Transverse colon (tissue), 4 donors: Measurements from ENCODE around the gene TRMU. TPM values are rescaled to one million over a fixed set of nuclear protein-coding genes. Genes with fewer than 3 reads are reported as not detected.

Experiments used
- DNase-seq: peaks from one replicate; pipeline ENCODE4 v3.0.0-alpha.2; 2019
- H3K27ac ChIP-seq, 4 donors: fragments of 200-600 bp; sonication (generic); 2 replicates each; pipeline ENCODE4 v1.5.1; 2016 to 2018; ENCODE audit warnings: inconsistent platforms in 4 of 4
- H3K27me3 ChIP-seq: fragments of 200-600 bp; sonication (generic); 2 replicates; pipeline ENCODE4 v1.5.1; 2017; ENCODE audit warnings: inconsistent platforms
- H3K36me3 ChIP-seq, 4 donors: fragments of 200-600 bp; sonication (generic); 2 replicates each; pipeline ENCODE4 v1.5.1; 2017 to 2019; ENCODE audit warnings: inconsistent platforms in 4 of 4
- H3K4me1 ChIP-seq, 4 donors: fragments of 200-600 bp; sonication (generic); 2 replicates each; pipeline ENCODE4 v1.5.1; 2017 to 2020; ENCODE audit warnings: inconsistent platforms in 4 of 4
- H3K4me3 ChIP-seq, 4 donors: fragments of 200-600 bp; sonication (generic); 1 replicate in 1 of 4; 2 replicates in 3 of 4; pipeline versions ENCODE4 v1.5.1 to v1.6.1; 2017 to 2019; ENCODE audit warnings: inconsistent platforms in 4 of 4
- H3K9me3 ChIP-seq, 2 donors: fragments of 200-600 bp; sonication (generic); 2 replicates each; pipeline ENCODE4 v1.5.1; 2017 to 2019; ENCODE audit warnings: inconsistent platforms in 2 of 2
- CTCF ChIP-seq, 5 experiments: fragments of 200-600 bp in 3 of 5; fragments of 450-650 bp in 2 of 5; sonication (generic) in 3 of 5; IDR thresholded peaks; 1 replicate in 2 of 5; 2 replicates in 3 of 5; pipeline ENCODE4 v1.5.1; 2016 to 2017; ENCODE audit warnings: antibody characterized with exemption in 5 of 5, inconsistent platforms in 3 of 5, mild to moderate bottlenecking in 2 of 5, moderate library complexity in 1 of 5
- EP300 ChIP-seq: sonication (generic); formaldehyde crosslinking; IDR thresholded peaks from one replicate; pipeline ENCODE4 v1.6.1; 2017; ENCODE audit warnings: antibody characterized with exemption, low read depth
- POLR2A ChIP-seq: fragments of 450-650 bp; IDR thresholded peaks from one replicate; pipeline ENCODE4 v1.6.1; 2016; ENCODE audit warnings: antibody characterized with exemption, mild to moderate bottlenecking, moderate library complexity
- POLR2AphosphoS5 ChIP-seq, 3 donors: sonication (generic); formaldehyde crosslinking; IDR thresholded peaks; one replicate each; pipeline ENCODE4 v1.6.1; 2016; ENCODE audit warnings: antibody characterized with exemption in 3 of 3
- WGBS, 2 donors: methylation state at CpG; one replicate each; pipeline ENCODE4 v1.1.5; 2018; ENCODE audit warnings: low coverage in 1 of 2; 5-methylcytosine and 5-hydroxymethylcytosine counted together
- in situ Hi-C, 4 donors: fragments of 200-750 bp; cut with MboI; loops; one replicate each; pipeline versions ENCODE4 v1.15.0 to v1.15.1; 2017; ENCODE audit warnings: low sequenced_read_pairs in 3 of 4, low pct_ligation_motif_present in 1 of 4, low pct_unique_long_range_greater_than_20kb in 1 of 4
- intact Hi-C: fragments of 100-400 bp; cut with DNase I; formaldehyde crosslinking; loops from one replicate; pipeline ENCODE4 v1.15.1; 2023; ENCODE audit warnings: low total_unique reads
- total RNA-seq, 4 donors: library from RNA; depleted of rRNA; stranded (reverse); fragments of >200 nt; gene quantifications; one replicate each; pipeline ENCODE4 v1.1.0, GENCODE V29; 2016

Gene TRMU
- total RNA-seq, 4 donors from 2014 or later, result 33.7 to 90.0 (median 38.5) TPM

- Histone ChIP-seq H3K36me3 (no peaks in the 10 kb centered on the region), H3K27ac (no peak overlapping the region), H3K9me3 (no peaks in the 10 kb centered on the region), H3K4me1 (peaks cover 0 to 11% (median 5%) of the 10 kb centered on the region in 4 donors), H3K4me3 (no peak overlapping the region), H3K27me3 (peaks cover 8% of the 10 kb centered on the region)
- DNase-seq, result peak; percentile 59
- TF ChIP-seq EP300 (no peak), CTCF (IDR thresholded peaks at IDR 0.05) (no peak), POLR2AphosphoS5 (IDR thresholded peaks at IDR 0.05) (peak in 1 of 3 donors; percentile 55)
- in situ Hi-C loops (loop anchor here in 1 of 4 donors (10.0 kb wide), 1 partner anchor 178 kb away; no protein-coding TSS in a partner anchor), intact Hi-C loops (loop anchor here (2.0 kb wide), 1 partner anchor 176 kb away; no protein-coding TSS in a partner anchor)
- WGBS, 2 donors, result 51% methylated on average over 18 of the region's 45 CpGs; no CpG with 5 or more reads in 1 of the 2 donors
Observed at GRCh38 chr22:46366801-46367706, 31.5 kb downstream of the TRMU start.

GRCh38 chr22:46367707-46368191 is 32.2 kb downstream of the TRMU start:
- intact Hi-C loops (loop anchor here (2.0 kb wide), 1 partner anchor 175 kb away; no protein-coding TSS in a partner anchor), in situ Hi-C loops (loop anchor here in 1 of 4 donors (10.0 kb wide), 1 partner anchor 177 kb away; no protein-coding TSS in a partner anchor)
- DNase-seq, result peak; percentile 87
- TF ChIP-seq POLR2A (no peak), POLR2AphosphoS5 (IDR thresholded peaks at IDR 0.05) (no peak), CTCF (IDR thresholded peaks at IDR 0.05) (peak; percentile 81 to 95 (median 90)), EP300 (no peak)
- 39% methylated on average over 19 of the region's 19 CpGs; no CpG with 5 or more reads in 1 of the 2 donors for WGBS, 2 donors
- Histone ChIP-seq H3K4me3 (no peak overlapping the region), H3K36me3 (no peaks in the 10 kb centered on the region), H3K9me3 (no peaks in the 10 kb centered on the region), H3K4me1 (peaks cover 0 to 11% (median 5%) of the 10 kb centered on the region in 4 donors), H3K27me3 (peaks cover 8% of the 10 kb centered on the region), H3K27ac (no peak overlapping the region)

GRCh38 chr22:46368422-46368821 is 32.9 kb downstream of the TRMU start:
- in situ Hi-C loops (loop anchor here in 1 of 4 donors (10.0 kb wide), 1 partner anchor 176 kb away; no protein-coding TSS in a partner anchor), intact Hi-C loops (no loop called here)
- TF ChIP-seq POLR2AphosphoS5 (IDR thresholded peaks at IDR 0.05), result no peak
- TF ChIP-seq CTCF (IDR thresholded peaks at IDR 0.05), result no peak
- no peak for TF ChIP-seq EP300
- no peak overlapping the region for H3K27ac ChIP-seq
- peak; percentile 7 for DNase-seq
- no peaks in the 10 kb centered on the region for H3K9me3 ChIP-seq
- H3K4me3 ChIP-seq, result no peak overlapping the region
- peaks cover 0 to 17% (median 12%) of the 10 kb centered on the region in 4 donors for H3K4me1 ChIP-seq
- peaks cover 8% of the 10 kb centered on the region for H3K27me3 ChIP-seq
- 79% methylated on average over 12 of the region's 12 CpGs; no CpG with 5 or more reads in 1 of the 2 donors for WGBS, 2 donors
- no peaks in the 10 kb centered on the region for H3K36me3 ChIP-seq
